Measurements from ENCODE around the gene C6orf62.
"Not testable (repeated sequence)": the region's sequence is repeated elsewhere in the genome, so short reads cannot be mapped to it uniquely, and the experiment has no call there.

- TF ChIP-seq, protein P1, sequence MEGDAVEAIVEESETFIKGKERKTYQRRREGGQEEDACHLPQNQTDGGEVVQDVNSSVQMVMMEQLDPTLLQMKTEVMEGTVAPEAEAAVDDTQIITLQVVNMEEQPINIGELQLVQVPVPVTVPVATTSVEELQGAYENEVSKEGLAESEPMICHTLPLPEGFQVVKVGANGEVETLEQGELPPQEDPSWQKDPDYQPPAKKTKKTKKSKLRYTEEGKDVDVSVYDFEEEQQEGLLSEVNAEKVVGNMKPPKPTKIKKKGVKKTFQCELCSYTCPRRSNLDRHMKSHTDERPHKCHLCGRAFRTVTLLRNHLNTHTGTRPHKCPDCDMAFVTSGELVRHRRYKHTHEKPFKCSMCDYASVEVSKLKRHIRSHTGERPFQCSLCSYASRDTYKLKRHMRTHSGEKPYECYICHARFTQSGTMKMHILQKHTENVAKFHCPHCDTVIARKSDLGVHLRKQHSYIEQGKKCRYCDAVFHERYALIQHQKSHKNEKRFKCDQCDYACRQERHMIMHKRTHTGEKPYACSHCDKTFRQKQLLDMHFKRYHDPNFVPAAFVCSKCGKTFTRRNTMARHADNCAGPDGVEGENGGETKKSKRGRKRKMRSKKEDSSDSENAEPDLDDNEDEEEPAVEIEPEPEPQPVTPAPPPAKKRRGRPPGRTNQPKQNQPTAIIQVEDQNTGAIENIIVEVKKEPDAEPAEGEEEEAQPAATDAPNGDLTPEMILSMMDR (IDR thresholded peaks at IDR 0.05; ENCODE audit: low read depth, low read length): not testable (repeated sequence)
- not testable (repeated sequence) for TF ChIP-seq EZH2phosphoT487 (IDR thresholded peaks at IDR 0.05; ENCODE audit: low read depth)
Measured at GRCh38 chr6:24678792-24679352, 40.1 kb downstream of the C6orf62 start.
